ENCODE data around the gene AP1M2. TPM values are rescaled to one million over a fixed set of nuclear protein-coding genes. Genes with fewer than 3 reads are reported as not detected.

AP1M2 gene
- total RNA-seq, 1 experiment from 2014 or later = 10.1 TPM

DNA sequence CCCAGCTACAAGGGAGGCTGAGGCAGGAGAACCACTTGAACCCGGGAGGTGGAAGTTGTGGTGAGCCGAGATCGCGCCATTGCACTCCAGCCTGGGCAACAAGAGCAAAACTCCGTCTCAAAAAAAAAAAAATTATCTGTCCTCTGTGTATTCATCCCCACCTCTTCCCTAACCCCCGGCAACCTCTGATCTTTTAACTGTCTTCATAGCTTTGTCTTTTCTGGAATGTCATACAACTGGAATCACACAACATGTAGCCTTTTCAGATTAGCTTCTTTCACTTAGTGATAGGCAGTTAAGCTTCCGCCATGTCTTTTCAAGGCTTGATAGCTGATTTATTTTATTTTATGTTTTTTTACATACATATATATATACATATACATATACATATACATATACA is 61.5 kb downstream of the AP1M2 start:
- Histone ChIP-seq H3K4me1 (ENCODE audit: control insufficient read depth, insufficient read depth, low read length) (no peaks in the 10 kb centered on the region), H3K4me3 (ENCODE audit: low read depth in 2 of 2, low read length in 2 of 2) (no peak overlapping the region), H3K27ac (ENCODE audit: low read length) (no peak overlapping the region), H3K9me3 (ENCODE audit: control insufficient read depth, insufficient read depth, low read depth, low read length) (no peaks in the 10 kb centered on the region), H3K36me3 (ENCODE audit: control insufficient read depth, insufficient read depth, low read length) (no peaks in the 10 kb centered on the region), H3K27me3 (ENCODE audit: control insufficient read depth, insufficient read depth, low read length) (no peaks in the 10 kb centered on the region)
- intact Hi-C loops (cut with micrococcal nuclease; ENCODE audit: unreplicated experiment) = no loop called here
- CTCF ChIA-PET = interaction anchor here (0.8 kb wide), 1 partner anchor 31 kb away, joined by 4 read pairs; no protein-coding TSS in a partner anchor
- in situ Hi-C loops (cut with HindIII; ENCODE audit: low pct_unique_long_range_greater_than_20kb, low sequenced_read_pairs) = no loop called here
- BruUV-seq (replicated peaks) = no TSS peak
- TF ChIP-seq, protein P1, sequence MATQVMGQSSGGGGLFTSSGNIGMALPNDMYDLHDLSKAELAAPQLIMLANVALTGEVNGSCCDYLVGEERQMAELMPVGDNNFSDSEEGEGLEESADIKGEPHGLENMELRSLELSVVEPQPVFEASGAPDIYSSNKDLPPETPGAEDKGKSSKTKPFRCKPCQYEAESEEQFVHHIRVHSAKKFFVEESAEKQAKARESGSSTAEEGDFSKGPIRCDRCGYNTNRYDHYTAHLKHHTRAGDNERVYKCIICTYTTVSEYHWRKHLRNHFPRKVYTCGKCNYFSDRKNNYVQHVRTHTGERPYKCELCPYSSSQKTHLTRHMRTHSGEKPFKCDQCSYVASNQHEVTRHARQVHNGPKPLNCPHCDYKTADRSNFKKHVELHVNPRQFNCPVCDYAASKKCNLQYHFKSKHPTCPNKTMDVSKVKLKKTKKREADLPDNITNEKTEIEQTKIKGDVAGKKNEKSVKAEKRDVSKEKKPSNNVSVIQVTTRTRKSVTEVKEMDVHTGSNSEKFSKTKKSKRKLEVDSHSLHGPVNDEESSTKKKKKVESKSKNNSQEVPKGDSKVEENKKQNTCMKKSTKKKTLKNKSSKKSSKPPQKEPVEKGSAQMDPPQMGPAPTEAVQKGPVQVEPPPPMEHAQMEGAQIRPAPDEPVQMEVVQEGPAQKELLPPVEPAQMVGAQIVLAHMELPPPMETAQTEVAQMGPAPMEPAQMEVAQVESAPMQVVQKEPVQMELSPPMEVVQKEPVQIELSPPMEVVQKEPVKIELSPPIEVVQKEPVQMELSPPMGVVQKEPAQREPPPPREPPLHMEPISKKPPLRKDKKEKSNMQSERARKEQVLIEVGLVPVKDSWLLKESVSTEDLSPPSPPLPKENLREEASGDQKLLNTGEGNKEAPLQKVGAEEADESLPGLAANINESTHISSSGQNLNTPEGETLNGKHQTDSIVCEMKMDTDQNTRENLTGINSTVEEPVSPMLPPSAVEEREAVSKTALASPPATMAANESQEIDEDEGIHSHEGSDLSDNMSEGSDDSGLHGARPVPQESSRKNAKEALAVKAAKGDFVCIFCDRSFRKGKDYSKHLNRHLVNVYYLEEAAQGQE (IDR thresholded peaks at IDR 0.05; ENCODE audit: insufficient read depth in 1 of 2, low read depth in 2 of 2, low read length in 1 of 2) = no peak
- TF ChIP-seq POLR2AphosphoS5 (IDR thresholded peaks at IDR 0.05; ENCODE audit: low read depth, low read length) = no peak
- POLR2A ChIA-PET = no interaction called here
- DNase-seq (ENCODE audit: low read depth, low spot score) = no peak
- no peak for ATAC-seq

DNA sequence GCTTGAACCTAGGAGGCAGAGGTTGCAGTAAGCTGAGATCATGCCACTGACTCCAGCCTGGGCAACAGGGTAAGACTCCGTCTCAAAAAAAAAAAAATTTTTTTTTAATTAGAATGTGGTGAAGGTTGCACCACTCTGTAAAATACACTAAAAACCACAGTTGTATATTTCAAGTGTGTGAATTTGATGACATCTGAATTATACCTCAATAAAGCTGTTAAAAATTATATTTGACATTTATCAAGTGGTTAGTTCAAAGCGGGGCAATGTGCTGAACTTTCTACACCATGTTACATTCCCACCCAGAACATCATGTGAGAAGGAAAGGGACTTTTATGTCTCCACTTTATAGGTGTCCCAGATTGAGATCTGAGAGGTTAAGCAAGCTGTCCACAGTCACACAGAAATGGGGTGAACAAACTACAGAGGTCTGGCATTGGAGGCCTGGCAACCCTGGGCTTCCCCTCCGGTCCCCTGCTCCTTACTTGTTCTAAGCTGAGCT is 63.9 kb downstream of the AP1M2 start:
- no peak overlapping the region for H3K4me3 ChIP-seq (ENCODE audit: low read depth in 2 of 2, low read length in 2 of 2)
- H3K9me3 ChIP-seq (ENCODE audit: control insufficient read depth, insufficient read depth, low read depth, low read length) = no peaks in the 10 kb centered on the region
- TF ChIP-seq POLR2AphosphoS5 (IDR thresholded peaks at IDR 0.05; ENCODE audit: low read depth, low read length) (no peak), SIN3A (IDR thresholded peaks at IDR 0.05; ENCODE audit: borderline replicate concordance, insufficient read depth, low read depth, low read length) (no peak), TCF7L2 (IDR thresholded peaks at IDR 0.05; ENCODE audit: low read depth, low read length) (no peak)
- TF ChIP-seq, protein P1 (IDR thresholded peaks at IDR 0.05; ENCODE audit: insufficient read depth in 1 of 2, low read depth in 2 of 2, low read length in 1 of 2) = no peak
- TF ChIP-seq, protein P2, sequence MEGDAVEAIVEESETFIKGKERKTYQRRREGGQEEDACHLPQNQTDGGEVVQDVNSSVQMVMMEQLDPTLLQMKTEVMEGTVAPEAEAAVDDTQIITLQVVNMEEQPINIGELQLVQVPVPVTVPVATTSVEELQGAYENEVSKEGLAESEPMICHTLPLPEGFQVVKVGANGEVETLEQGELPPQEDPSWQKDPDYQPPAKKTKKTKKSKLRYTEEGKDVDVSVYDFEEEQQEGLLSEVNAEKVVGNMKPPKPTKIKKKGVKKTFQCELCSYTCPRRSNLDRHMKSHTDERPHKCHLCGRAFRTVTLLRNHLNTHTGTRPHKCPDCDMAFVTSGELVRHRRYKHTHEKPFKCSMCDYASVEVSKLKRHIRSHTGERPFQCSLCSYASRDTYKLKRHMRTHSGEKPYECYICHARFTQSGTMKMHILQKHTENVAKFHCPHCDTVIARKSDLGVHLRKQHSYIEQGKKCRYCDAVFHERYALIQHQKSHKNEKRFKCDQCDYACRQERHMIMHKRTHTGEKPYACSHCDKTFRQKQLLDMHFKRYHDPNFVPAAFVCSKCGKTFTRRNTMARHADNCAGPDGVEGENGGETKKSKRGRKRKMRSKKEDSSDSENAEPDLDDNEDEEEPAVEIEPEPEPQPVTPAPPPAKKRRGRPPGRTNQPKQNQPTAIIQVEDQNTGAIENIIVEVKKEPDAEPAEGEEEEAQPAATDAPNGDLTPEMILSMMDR (IDR thresholded peaks at IDR 0.05) = no peak
- CTCF ChIA-PET = interaction anchor here (0.6 to 0.7 kb wide), 2 partner anchors 11 to 38 kb away, joined by 3 to 8 read pairs; no protein-coding TSS in a partner anchor
- ATAC-seq (no peak), DNase-seq (ENCODE audit: low read depth, low spot score) (no peak)
- no peaks in the 10 kb centered on the region for H3K27me3 ChIP-seq (ENCODE audit: control insufficient read depth, insufficient read depth, low read length)
- no peak overlapping the region for H3K27ac ChIP-seq (ENCODE audit: low read length)
- POLR2A ChIA-PET = interaction anchor here (0.7 kb wide), 1 partner anchor 14 kb away, joined by 4 read pairs; no protein-coding TSS in a partner anchor
- no TSS peak for BruUV-seq (replicated peaks)
- in situ Hi-C loops (cut with HindIII; ENCODE audit: low pct_unique_long_range_greater_than_20kb, low sequenced_read_pairs) = no loop called here
- intact Hi-C loops (cut with micrococcal nuclease; ENCODE audit: unreplicated experiment) = no loop called here
- H3K36me3 ChIP-seq (ENCODE audit: control insufficient read depth, insufficient read depth, low read length) = no peaks in the 10 kb centered on the region
- H3K4me1 ChIP-seq (ENCODE audit: control insufficient read depth, insufficient read depth, low read length) = peaks cover 7% of the 10 kb centered on the region

Small RNA genes lying within 50 kb of the gene (microRNA-seq; reads per million reads assigned to microRNA genes)
- gene MIR1238 (ENCODE audit: unreplicated experiment) = not detected

Other genes starting within 250 kb of the AP1M2 start
- 10.5 TPM for gene ICAM3, start 247.7 kb downstream of the AP1M2 start, total RNA-seq (2021; ENCODE audit: unreplicated experiment)
- gene TYK2, start 206.7 kb downstream of the AP1M2 start, total RNA-seq (2021; ENCODE audit: unreplicated experiment) = 104 TPM
- gene CDC37, start 183.8 kb downstream of the AP1M2 start, total RNA-seq (2021; ENCODE audit: unreplicated experiment) = 162 TPM
- 25.8 TPM for gene PDE4A, start 166.8 kb downstream of the AP1M2 start, total RNA-seq (2021; ENCODE audit: unreplicated experiment)
- gene KEAP1, start 84.0 kb downstream of the AP1M2 start, total RNA-seq (2021; ENCODE audit: unreplicated experiment) = 102 TPM
- gene S1PR5, start 69.9 kb downstream of the AP1M2 start, total RNA-seq (2021; ENCODE audit: unreplicated experiment) = 3.4 TPM
- gene ATG4D, start 43.4 kb downstream of the AP1M2 start, total RNA-seq (2021; ENCODE audit: unreplicated experiment) = 28.0 TPM
- 34.5 TPM for gene KRI1, start 21.3 kb downstream of the AP1M2 start, total RNA-seq (2021; ENCODE audit: unreplicated experiment)
- gene CDKN2D, start 18.3 kb downstream of the AP1M2 start, total RNA-seq (2021; ENCODE audit: unreplicated experiment) = 7.3 TPM
- 31.5 TPM for gene SLC44A2, start 38.2 kb upstream of the AP1M2 start, total RNA-seq (2021; ENCODE audit: unreplicated experiment)
- 365 TPM for gene ILF3, start 67.0 kb upstream of the AP1M2 start, total RNA-seq (2021; ENCODE audit: unreplicated experiment)
- 69.9 TPM for gene QTRT1, start 114.1 kb upstream of the AP1M2 start, total RNA-seq (2021; ENCODE audit: unreplicated experiment)
- gene DNM2, start 130.8 kb upstream of the AP1M2 start, total RNA-seq (2021; ENCODE audit: unreplicated experiment) = 125 TPM
- 30.3 TPM for gene TMED1, start 248.9 kb upstream of the AP1M2 start, total RNA-seq (2021; ENCODE audit: unreplicated experiment)